ENCODE measurements around the gene SS18L1. TPM values are rescaled to one million over a fixed set of nuclear protein-coding genes. Genes with fewer than 3 reads are reported as not detected.

SS18L1 gene
- total RNA-seq, 1 experiment from 2014 or later, result 68.9 TPM

GRCh38 chr20:62116558-62117361 is 26.8 kb upstream of the SS18L1 start:
- DNase-seq, result no peak
- H3K27me3 ChIP-seq, result no peaks in the 10 kb centered on the region; the same call in 1 of the 2 replicates
- no peak overlapping the region for H3K4me3 ChIP-seq
- H3K36me3 ChIP-seq, result no peaks in the 10 kb centered on the region
- H3K9me3 ChIP-seq (replicated peaks), result peaks cover 7% of the 10 kb centered on the region; the same call in 1 of the 2 replicates
- H3K4me1 ChIP-seq, result no peaks in the 10 kb centered on the region
- H3K27ac ChIP-seq, result no peak overlapping the region

- no peak overlapping the region for H3K27ac ChIP-seq
- no peaks in the 10 kb centered on the region; the same call in 1 of the 2 replicates for H3K27me3 ChIP-seq
- H3K9me3 ChIP-seq (replicated peaks), result peaks cover 5% of the 10 kb centered on the region; the same call in 1 of the 2 replicates
- no peak overlapping the region for H3K4me3 ChIP-seq
- no peaks in the 10 kb centered on the region for H3K36me3 ChIP-seq
- no peak for DNase-seq
- H3K4me1 ChIP-seq, result no peaks in the 10 kb centered on the region
These were observed 26.3 kb upstream of the SS18L1 start for GRCh38 chr20:62117362-62117646.

GRCh38 chr20:62117658-62118057 is 25.9 kb upstream of the SS18L1 start:
- H3K4me3 ChIP-seq, result no peak overlapping the region
- DNase-seq, result no peak
- H3K36me3 ChIP-seq, result no peaks in the 10 kb centered on the region
- no peaks in the 10 kb centered on the region; the same call in 1 of the 2 replicates for H3K27me3 ChIP-seq
- no peak overlapping the region for H3K27ac ChIP-seq
- H3K4me1 ChIP-seq, result no peaks in the 10 kb centered on the region
- peaks cover 2% of the 10 kb centered on the region; the same call in 1 of the 2 replicates for H3K9me3 ChIP-seq (replicated peaks)

- Histone ChIP-seq H3K4me3 (no peak overlapping the region), H3K36me3 (no peaks in the 10 kb centered on the region), H3K9me3 (replicated peaks) (0 out of 2 replicates have a peak, but pooled peaks cover 2% of the 10 kb centered on the region), H3K4me1 (peaks cover 1% of the 10 kb centered on the region; the same call in 1 of the 2 replicates), H3K27ac (no peak overlapping the region), H3K27me3 (no peaks in the 10 kb centered on the region; the same call in 1 of the 2 replicates)
- no peak for DNase-seq
These were observed 25.2 kb upstream of the SS18L1 start for GRCh38 chr20:62118113-62119043.

GRCh38 chr20:62119115-62119514 is 24.5 kb upstream of the SS18L1 start:
- Histone ChIP-seq H3K4me3 (no peak overlapping the region), H3K9me3 (replicated peaks) (0 out of 2 replicates have a peak, but pooled peaks cover 2% of the 10 kb centered on the region), H3K36me3 (peaks cover 1% of the 10 kb centered on the region; the same call in 1 of the 2 replicates), H3K27me3 (no peaks in the 10 kb centered on the region; the same call in 1 of the 2 replicates), H3K27ac (no peak overlapping the region), H3K4me1 (peaks cover 9% of the 10 kb centered on the region)
- no peak for DNase-seq

- no peak overlapping the region for H3K27ac ChIP-seq
- H3K9me3 ChIP-seq (replicated peaks), result no peaks in the 10 kb centered on the region
- H3K27me3 ChIP-seq, result no peaks in the 10 kb centered on the region; the same call in 1 of the 2 replicates
- no peak overlapping the region for H3K4me3 ChIP-seq
- peaks cover 8% of the 10 kb centered on the region for H3K36me3 ChIP-seq
- H3K4me1 ChIP-seq, result peaks cover 10% of the 10 kb centered on the region
- DNase-seq, result no peak
These were observed 23.8 kb upstream of the SS18L1 start for GRCh38 chr20:62119591-62120364.

GRCh38 chr20:62120365-62120762 is 23.2 kb upstream of the SS18L1 start:
- no peaks in the 10 kb centered on the region for H3K9me3 ChIP-seq (replicated peaks)
- H3K27me3 ChIP-seq, result no peaks in the 10 kb centered on the region; the same call in 1 of the 2 replicates
- no peak overlapping the region for H3K27ac ChIP-seq
- H3K4me1 ChIP-seq, result peaks cover 10% of the 10 kb centered on the region
- no peak overlapping the region for H3K4me3 ChIP-seq
- no peak for DNase-seq
- H3K36me3 ChIP-seq, result peaks cover 14% of the 10 kb centered on the region

GRCh38 chr20:62120990-62121775 is 22.4 kb upstream of the SS18L1 start:
- H3K4me3 ChIP-seq, result peak overlapping the region; percentile 71
- no peak for DNase-seq
- no peaks in the 10 kb centered on the region for H3K9me3 ChIP-seq (replicated peaks)
- H3K36me3 ChIP-seq, result peaks cover 22% of the 10 kb centered on the region
- peak overlapping the region; percentile 40 for H3K27ac ChIP-seq
- H3K4me1 ChIP-seq, result peaks cover 10% of the 10 kb centered on the region
- H3K27me3 ChIP-seq, result no peaks in the 10 kb centered on the region; the same call in 1 of the 2 replicates

GRCh38 chr20:62121776-62122653 is 21.6 kb upstream of the SS18L1 start, which contains the start of gene LSM14B:
Gene LSM14B, plus strand, starts transcription at chr20:62122475. Its CDS starts 192 bp downstream, at chr20:62122667.
- H3K36me3 ChIP-seq, result peaks cover 30% of the 10 kb centered on the region
- peak within 1 kb of the TSS; percentile 71 for H3K4me3 ChIP-seq
- no peaks in the 10 kb centered on the region for H3K9me3 ChIP-seq (replicated peaks)
- peaks cover 10% of the 10 kb centered on the region for H3K4me1 ChIP-seq
- peak; percentile 99 to 100 for DNase-seq
- H3K27me3 ChIP-seq, result no peaks in the 10 kb centered on the region; the same call in 1 of the 2 replicates
- H3K27ac ChIP-seq, result peak within 1 kb of the TSS; percentile 40

- H3K27me3 ChIP-seq, result no peaks in the 10 kb centered on the region; the same call in 1 of the 2 replicates
- peak; percentile 81 to 84 for DNase-seq
- peak overlapping the region; percentile 2; the same call in 1 of the 2 replicates for H3K27ac ChIP-seq
- H3K4me1 ChIP-seq, result peaks cover 10% of the 10 kb centered on the region
- peak overlapping the region; percentile 71 for H3K4me3 ChIP-seq
- H3K9me3 ChIP-seq (replicated peaks), result no peaks in the 10 kb centered on the region
- H3K36me3 ChIP-seq, result peaks cover 38% of the 10 kb centered on the region
These were observed 20.7 kb upstream of the SS18L1 start for GRCh38 chr20:62122654-62123449.

GRCh38 chr20:62123450-62124118 is 20.0 kb upstream of the SS18L1 start:
- Histone ChIP-seq H3K27ac (peak overlapping the region; percentile 2; the same call in 1 of the 2 replicates), H3K36me3 (peaks cover 46% of the 10 kb centered on the region), H3K4me3 (peak overlapping the region; percentile 71), H3K27me3 (no peaks in the 10 kb centered on the region), H3K4me1 (peaks cover 10% of the 10 kb centered on the region), H3K9me3 (replicated peaks) (no peaks in the 10 kb centered on the region)
- DNase-seq, result no peak

- peaks cover 10% of the 10 kb centered on the region for H3K4me1 ChIP-seq
- no peak for DNase-seq
- no peaks in the 10 kb centered on the region for H3K9me3 ChIP-seq (replicated peaks)
- no peak overlapping the region for H3K27ac ChIP-seq
- no peak overlapping the region for H3K4me3 ChIP-seq
- peaks cover 71% of the 10 kb centered on the region for H3K36me3 ChIP-seq
- no peaks in the 10 kb centered on the region for H3K27me3 ChIP-seq
These were observed 17.4 kb upstream of the SS18L1 start for GRCh38 chr20:62126141-62126540.

Measured in SJCRH30 (cell line).